ENCODE results near the gene SYCP2L. TPM values are rescaled to one million over a fixed set of nuclear protein-coding genes. Genes with fewer than 3 reads are reported as not detected.
"Not testable (repeated sequence)": the region's sequence is repeated elsewhere in the genome, so short reads cannot be mapped to it uniquely, and the experiment has no call there.

SYCP2L gene
- total and polyA plus RNA-seq, 2 donors (not counting 1 experiment from before 2014, with no cell fraction given): under 0.01 TPM; not detected in 1

GRCh38 chr6:10979603-10980002, 92.8 kb downstream of the SYCP2L start:
- no peak overlapping the region for H3K9ac ChIP-seq (ENCODE audit: insufficient read depth, low read length)
- no peaks in the 10 kb centered on the region for H3K4me1 ChIP-seq (ENCODE audit: control insufficient read depth, extremely low read depth, insufficient read depth, low read length)
- H3K9me3 ChIP-seq (ENCODE audit: control insufficient read depth, insufficient read depth, low read depth, low read length): no peaks in the 10 kb centered on the region
- TF ChIP-seq, protein P1, sequence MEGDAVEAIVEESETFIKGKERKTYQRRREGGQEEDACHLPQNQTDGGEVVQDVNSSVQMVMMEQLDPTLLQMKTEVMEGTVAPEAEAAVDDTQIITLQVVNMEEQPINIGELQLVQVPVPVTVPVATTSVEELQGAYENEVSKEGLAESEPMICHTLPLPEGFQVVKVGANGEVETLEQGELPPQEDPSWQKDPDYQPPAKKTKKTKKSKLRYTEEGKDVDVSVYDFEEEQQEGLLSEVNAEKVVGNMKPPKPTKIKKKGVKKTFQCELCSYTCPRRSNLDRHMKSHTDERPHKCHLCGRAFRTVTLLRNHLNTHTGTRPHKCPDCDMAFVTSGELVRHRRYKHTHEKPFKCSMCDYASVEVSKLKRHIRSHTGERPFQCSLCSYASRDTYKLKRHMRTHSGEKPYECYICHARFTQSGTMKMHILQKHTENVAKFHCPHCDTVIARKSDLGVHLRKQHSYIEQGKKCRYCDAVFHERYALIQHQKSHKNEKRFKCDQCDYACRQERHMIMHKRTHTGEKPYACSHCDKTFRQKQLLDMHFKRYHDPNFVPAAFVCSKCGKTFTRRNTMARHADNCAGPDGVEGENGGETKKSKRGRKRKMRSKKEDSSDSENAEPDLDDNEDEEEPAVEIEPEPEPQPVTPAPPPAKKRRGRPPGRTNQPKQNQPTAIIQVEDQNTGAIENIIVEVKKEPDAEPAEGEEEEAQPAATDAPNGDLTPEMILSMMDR (conservative IDR thresholded peaks at IDR 0.05 in 1 of 2, IDR thresholded peaks at IDR 0.05 in 1 of 2; ENCODE audit: low read depth in 1 of 2, low read length in 2 of 2): no peak
- no peak for TF ChIP-seq EZH2 (IDR thresholded peaks at IDR 0.05; ENCODE audit: low read length, missing control alignments)
- no peak overlapping the region for H2AFZ ChIP-seq (ENCODE audit: low read length)
- no peaks in the 10 kb centered on the region for H3K27me3 ChIP-seq (ENCODE audit: control insufficient read depth, insufficient read depth, low read length)
- no peaks in the 10 kb centered on the region for H4K20me1 ChIP-seq (ENCODE audit: control insufficient read depth, extremely low read depth, insufficient read depth, low read length)
- no peak overlapping the region for H3K4me3 ChIP-seq (replicated peaks in 1 of 4; ENCODE audit: control extremely low read depth in 1 of 4, insufficient read depth in 1 of 4, low read depth in 3 of 4, low read length in 4 of 4)
- no peaks in the 10 kb centered on the region for H3K36me3 ChIP-seq (ENCODE audit: control insufficient read depth, insufficient read depth, low read length)
- no peak for DNase-seq (ENCODE audit: low read depth in 2 of 2)
- no peak overlapping the region for H3K4me2 ChIP-seq (ENCODE audit: extremely low read depth, insufficient read depth, low read length)
- no peaks in the 10 kb centered on the region for H3K79me2 ChIP-seq (ENCODE audit: control insufficient read depth, insufficient read depth, low read length)
- no peak overlapping the region for H3K27ac ChIP-seq (ENCODE audit: insufficient read depth, low read length)

DNA sequence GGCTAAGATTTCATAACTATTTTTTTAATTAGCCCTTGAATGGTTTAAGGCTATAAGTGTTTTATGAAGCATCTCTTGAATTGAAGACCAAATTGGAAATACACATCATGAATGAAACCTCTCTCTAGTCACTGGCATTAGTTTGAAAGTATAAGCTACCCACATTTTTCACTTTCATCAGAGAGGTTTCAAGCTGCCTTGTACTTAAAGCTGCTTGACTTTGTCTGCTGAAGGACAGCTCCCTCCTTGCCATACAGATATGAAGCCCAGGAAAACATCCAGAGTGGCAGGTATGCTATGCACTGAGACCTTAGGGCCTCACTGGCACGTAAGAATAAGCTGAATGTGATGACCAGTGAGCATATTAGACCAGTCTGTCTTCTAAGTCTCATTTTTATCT, 94.6 kb downstream of the SYCP2L start:
- Histone ChIP-seq H3K27ac (ENCODE audit: insufficient read depth, low read length) (no peak overlapping the region), H3K4me2 (ENCODE audit: extremely low read depth, insufficient read depth, low read length) (no peak overlapping the region), H2AFZ (ENCODE audit: low read length) (no peak overlapping the region), H3K4me3 (replicated peaks in 1 of 4; ENCODE audit: control extremely low read depth in 1 of 4, insufficient read depth in 1 of 4, low read depth in 3 of 4, low read length in 4 of 4) (no peak overlapping the region), H3K9ac (ENCODE audit: insufficient read depth, low read length) (no peak overlapping the region), H3K27me3 (ENCODE audit: control insufficient read depth, insufficient read depth, low read length) (no peaks in the 10 kb centered on the region), H3K79me2 (ENCODE audit: control insufficient read depth, insufficient read depth, low read length) (no peaks in the 10 kb centered on the region), H3K9me3 (ENCODE audit: control insufficient read depth, insufficient read depth, low read depth, low read length) (no peaks in the 10 kb centered on the region), H3K36me3 (ENCODE audit: control insufficient read depth, insufficient read depth, low read length) (no peaks in the 10 kb centered on the region), H3K4me1 (ENCODE audit: control insufficient read depth, extremely low read depth, insufficient read depth, low read length) (no peaks in the 10 kb centered on the region), H4K20me1 (ENCODE audit: control insufficient read depth, extremely low read depth, insufficient read depth, low read length) (no peaks in the 10 kb centered on the region)
- TF ChIP-seq, protein P1 (conservative IDR thresholded peaks at IDR 0.05 in 1 of 2, IDR thresholded peaks at IDR 0.05 in 1 of 2; ENCODE audit: low read depth in 1 of 2, low read length in 2 of 2): no peak
- no peak for TF ChIP-seq EZH2 (IDR thresholded peaks at IDR 0.05; ENCODE audit: low read length, missing control alignments)
- no peak for DNase-seq (ENCODE audit: low read depth in 2 of 2)

DNA sequence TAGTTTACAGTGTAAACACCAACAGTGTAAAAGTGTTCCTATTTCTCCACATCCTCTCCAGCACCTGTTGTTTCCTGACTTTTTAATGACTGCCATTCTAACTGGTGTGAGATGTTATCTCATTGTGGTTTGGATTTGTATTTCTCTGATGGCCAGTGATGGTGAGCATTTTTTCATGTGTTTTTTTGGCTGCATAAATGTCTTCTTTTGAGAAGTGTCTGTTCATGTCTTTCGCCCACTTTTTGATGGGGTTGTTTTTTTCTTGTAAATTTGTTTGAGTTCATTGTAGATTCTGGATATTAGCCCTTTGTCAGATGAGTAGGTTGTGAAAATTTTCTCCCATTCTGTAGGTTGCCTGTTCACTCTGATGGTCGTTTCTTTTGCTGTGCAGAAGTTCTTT, 98.1 kb downstream of the SYCP2L start:
- not testable (repeated sequence) for H3K27ac ChIP-seq (ENCODE audit: insufficient read depth, low read length); H3K9me3 ChIP-seq (ENCODE audit: control insufficient read depth, insufficient read depth, low read depth, low read length); H4K20me1 ChIP-seq (ENCODE audit: control insufficient read depth, extremely low read depth, insufficient read depth, low read length); H3K79me2 ChIP-seq (ENCODE audit: control insufficient read depth, insufficient read depth, low read length); H3K36me3 ChIP-seq (ENCODE audit: control insufficient read depth, insufficient read depth, low read length); H2AFZ ChIP-seq (ENCODE audit: low read length); H3K27me3 ChIP-seq (ENCODE audit: control insufficient read depth, insufficient read depth, low read length); H3K9ac ChIP-seq (ENCODE audit: insufficient read depth, low read length); H3K4me1 ChIP-seq (ENCODE audit: control insufficient read depth, extremely low read depth, insufficient read depth, low read length); DNase-seq (ENCODE audit: low read depth in 2 of 2); H3K4me2 ChIP-seq (ENCODE audit: extremely low read depth, insufficient read depth, low read length); H3K4me3 ChIP-seq (replicated peaks in 1 of 4; ENCODE audit: control extremely low read depth in 1 of 4, insufficient read depth in 1 of 4, low read depth in 3 of 4, low read length in 4 of 4)

All from fibroblast of lung (primary cell).